ENCODE measurements around the gene FCN3.
"Not testable (repeated sequence)": the region's sequence is repeated elsewhere in the genome, so short reads cannot be mapped to it uniquely, and the experiment has no call there.

FCN3 gene

GRCh38 chr1:27399251-27400025 lies 24.8 kb upstream of the FCN3 start:
- no peak for DNase-seq (ENCODE audit: low read depth in 2 of 3, low spot score in 2 of 3)

GRCh38 chr1:27398405-27399149 lies 24.0 kb upstream of the FCN3 start:
- DNase-seq (ENCODE audit: low read depth in 2 of 3, low spot score in 2 of 3), result no peak

- DNase-seq (ENCODE audit: low read depth in 2 of 3, low spot score in 2 of 3), result no peak
Observed at GRCh38 chr1:27397749-27398148, 23.1 kb upstream of the FCN3 start.

GRCh38 chr1:27397110-27397509 lies 22.5 kb upstream of the FCN3 start:
- no peak for DNase-seq (ENCODE audit: low read depth in 2 of 3, low spot score in 2 of 3)

- peak; percentile 52 to 69 (median 60) for DNase-seq (ENCODE audit: low read depth in 2 of 3, low spot score in 2 of 3)
Observed at GRCh38 chr1:27395441-27396195, 21.0 kb upstream of the FCN3 start.

- DNase-seq (ENCODE audit: low read depth in 2 of 3, low spot score in 2 of 3), result no peak
Observed at GRCh38 chr1:27394925-27395324, 20.3 kb upstream of the FCN3 start.

GRCh38 chr1:27394282-27394658 lies 19.6 kb upstream of the FCN3 start:
- no peak for DNase-seq (ENCODE audit: low read depth in 2 of 3, low spot score in 2 of 3)

GRCh38 chr1:27393641-27394281 lies 19.1 kb upstream of the FCN3 start:
- no peak for DNase-seq (ENCODE audit: low read depth in 2 of 3, low spot score in 2 of 3)

GRCh38 chr1:27392778-27393635 lies 18.4 kb upstream of the FCN3 start:
- no peak for DNase-seq (ENCODE audit: low read depth in 2 of 3, low spot score in 2 of 3)

GRCh38 chr1:27392096-27392777 lies 17.6 kb upstream of the FCN3 start, which contains the start of gene GPR3:
Gene GPR3, plus strand, starts transcription at chr1:27392622. Its CDS starts 1,177 bp downstream, at chr1:27393799.
- peak; percentile 90 to 92 (median 92) for DNase-seq (ENCODE audit: low read depth in 2 of 3, low spot score in 2 of 3)

- DNase-seq (ENCODE audit: low read depth in 2 of 3, low spot score in 2 of 3), result no peak
Observed at GRCh38 chr1:27391511-27392095, 17.0 kb upstream of the FCN3 start.

GRCh38 chr1:27388337-27389005 lies 13.8 kb upstream of the FCN3 start:
- peak in 1 of 3 experiments; percentile 55 for DNase-seq (ENCODE audit: low read depth in 2 of 3, low spot score in 2 of 3)

GRCh38 chr1:27384797-27385196 lies 10.2 kb upstream of the FCN3 start:
- not testable (repeated sequence) for DNase-seq (ENCODE audit: low read depth in 2 of 3, low spot score in 2 of 3)

- DNase-seq (ENCODE audit: low read depth in 2 of 3, low spot score in 2 of 3), result no peak
Observed at GRCh38 chr1:27383661-27384060, 9.0 kb upstream of the FCN3 start.

- DNase-seq (ENCODE audit: low read depth in 2 of 3, low spot score in 2 of 3), result no peak
Observed at GRCh38 chr1:27383039-27383605, 8.5 kb upstream of the FCN3 start, which contains the start of gene CD164L2. Gene CD164L2, minus strand, starts transcription at chr1:27383333. Its CDS starts 94 bp downstream, at chr1:27383239.

- DNase-seq (ENCODE audit: low read depth in 2 of 3, low spot score in 2 of 3), result no peak
Observed at GRCh38 chr1:27381969-27382762, 7.5 kb upstream of the FCN3 start.
